K562 (cell line): ENCODE measurements around the gene RAD1.

Experiments used
- CTCF ChIP-seq, 3 experiments: IDR thresholded peaks in 2 of 3; conservative IDR thresholded peaks in 1 of 3; 2 replicates each; pipeline ENCODE4 v1.5.1; 2011 to 2012; ENCODE audit warnings: low read length in 3 of 3, mild to moderate bottlenecking in 3 of 3, control low read depth in 2 of 3, improper control_type of control experiment in 1 of 3, inconsistent platforms in 1 of 3, low read depth in 1 of 3, mixed read lengths in 1 of 3, moderate library complexity in 1 of 3; ENCODE audit not compliant: insufficient read depth in 2 of 3
- PCBP2 ChIP-seq: fragments of 200-400 bp; formaldehyde crosslinking; IDR thresholded peaks from 2 replicates; pipeline ENCODE4 v1.6.1; 2018; ENCODE audit warnings: low read length, low read depth, mild to moderate bottlenecking, moderate library complexity; ENCODE audit not compliant: poor library complexity, severe bottlenecking
- POLR3G ChIP-seq: IDR thresholded peaks from 2 replicates; pipeline ENCODE4 v1.6.1; 2011; ENCODE audit not compliant: insufficient read length, insufficient replicate concordance; ENCODE audit errors: extremely low read depth
- TF ChIP-seq, protein P1 (sequence below): sonication (generic); formaldehyde crosslinking; IDR thresholded peaks from 2 replicates; pipeline ENCODE4 v1.8.0; 2023; ENCODE audit warnings: missing genetic modification reagents, mild to moderate bottlenecking, borderline replicate concordance

- TF ChIP-seq, protein P1, sequence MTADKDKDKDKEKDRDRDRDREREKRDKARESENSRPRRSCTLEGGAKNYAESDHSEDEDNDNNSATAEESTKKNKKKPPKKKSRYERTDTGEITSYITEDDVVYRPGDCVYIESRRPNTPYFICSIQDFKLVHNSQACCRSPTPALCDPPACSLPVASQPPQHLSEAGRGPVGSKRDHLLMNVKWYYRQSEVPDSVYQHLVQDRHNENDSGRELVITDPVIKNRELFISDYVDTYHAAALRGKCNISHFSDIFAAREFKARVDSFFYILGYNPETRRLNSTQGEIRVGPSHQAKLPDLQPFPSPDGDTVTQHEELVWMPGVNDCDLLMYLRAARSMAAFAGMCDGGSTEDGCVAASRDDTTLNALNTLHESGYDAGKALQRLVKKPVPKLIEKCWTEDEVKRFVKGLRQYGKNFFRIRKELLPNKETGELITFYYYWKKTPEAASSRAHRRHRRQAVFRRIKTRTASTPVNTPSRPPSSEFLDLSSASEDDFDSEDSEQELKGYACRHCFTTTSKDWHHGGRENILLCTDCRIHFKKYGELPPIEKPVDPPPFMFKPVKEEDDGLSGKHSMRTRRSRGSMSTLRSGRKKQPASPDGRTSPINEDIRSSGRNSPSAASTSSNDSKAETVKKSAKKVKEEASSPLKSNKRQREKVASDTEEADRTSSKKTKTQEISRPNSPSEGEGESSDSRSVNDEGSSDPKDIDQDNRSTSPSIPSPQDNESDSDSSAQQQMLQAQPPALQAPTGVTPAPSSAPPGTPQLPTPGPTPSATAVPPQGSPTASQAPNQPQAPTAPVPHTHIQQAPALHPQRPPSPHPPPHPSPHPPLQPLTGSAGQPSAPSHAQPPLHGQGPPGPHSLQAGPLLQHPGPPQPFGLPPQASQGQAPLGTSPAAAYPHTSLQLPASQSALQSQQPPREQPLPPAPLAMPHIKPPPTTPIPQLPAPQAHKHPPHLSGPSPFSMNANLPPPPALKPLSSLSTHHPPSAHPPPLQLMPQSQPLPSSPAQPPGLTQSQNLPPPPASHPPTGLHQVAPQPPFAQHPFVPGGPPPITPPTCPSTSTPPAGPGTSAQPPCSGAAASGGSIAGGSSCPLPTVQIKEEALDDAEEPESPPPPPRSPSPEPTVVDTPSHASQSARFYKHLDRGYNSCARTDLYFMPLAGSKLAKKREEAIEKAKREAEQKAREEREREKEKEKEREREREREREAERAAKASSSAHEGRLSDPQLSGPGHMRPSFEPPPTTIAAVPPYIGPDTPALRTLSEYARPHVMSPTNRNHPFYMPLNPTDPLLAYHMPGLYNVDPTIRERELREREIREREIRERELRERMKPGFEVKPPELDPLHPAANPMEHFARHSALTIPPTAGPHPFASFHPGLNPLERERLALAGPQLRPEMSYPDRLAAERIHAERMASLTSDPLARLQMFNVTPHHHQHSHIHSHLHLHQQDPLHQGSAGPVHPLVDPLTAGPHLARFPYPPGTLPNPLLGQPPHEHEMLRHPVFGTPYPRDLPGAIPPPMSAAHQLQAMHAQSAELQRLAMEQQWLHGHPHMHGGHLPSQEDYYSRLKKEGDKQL (CRISPR knock-in tag) = no peak
- no peak for TF ChIP-seq CTCF (IDR thresholded peaks at IDR 0.05 in 2 of 3, conservative IDR thresholded peaks at IDR 0.05 in 1 of 3; ENCODE audit: insufficient read depth in 2 of 3, low read depth in 1 of 3, low read length in 3 of 3)
- no peak for TF ChIP-seq PCBP2
- TF ChIP-seq POLR3G = no peak
Observed at GRCh38 chr5:34886392-34887119, 28.7 kb downstream of the RAD1 start.
